Measurements from ENCODE around the gene PPA1.

DNA sequence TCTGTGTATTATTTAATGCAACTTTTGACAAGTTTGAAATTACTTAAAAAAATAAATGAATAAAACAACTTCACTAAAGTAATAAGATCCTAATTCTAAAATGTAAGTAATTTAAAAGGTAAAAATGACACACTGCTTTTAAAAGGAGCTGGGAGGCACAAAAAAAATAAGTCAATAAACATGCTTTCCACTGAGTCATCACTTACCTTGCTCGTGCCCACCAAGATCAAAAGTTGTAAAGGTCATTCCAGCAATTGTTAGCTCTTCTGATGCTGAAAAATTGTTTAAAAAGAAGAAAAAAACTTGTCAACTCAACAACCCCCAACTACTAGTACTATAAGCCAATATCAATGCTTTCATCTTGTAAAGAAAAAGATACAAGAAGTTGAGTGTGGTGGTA, 72.4 kb downstream of the PPA1 start:
- TF ChIP-seq, protein P1, sequence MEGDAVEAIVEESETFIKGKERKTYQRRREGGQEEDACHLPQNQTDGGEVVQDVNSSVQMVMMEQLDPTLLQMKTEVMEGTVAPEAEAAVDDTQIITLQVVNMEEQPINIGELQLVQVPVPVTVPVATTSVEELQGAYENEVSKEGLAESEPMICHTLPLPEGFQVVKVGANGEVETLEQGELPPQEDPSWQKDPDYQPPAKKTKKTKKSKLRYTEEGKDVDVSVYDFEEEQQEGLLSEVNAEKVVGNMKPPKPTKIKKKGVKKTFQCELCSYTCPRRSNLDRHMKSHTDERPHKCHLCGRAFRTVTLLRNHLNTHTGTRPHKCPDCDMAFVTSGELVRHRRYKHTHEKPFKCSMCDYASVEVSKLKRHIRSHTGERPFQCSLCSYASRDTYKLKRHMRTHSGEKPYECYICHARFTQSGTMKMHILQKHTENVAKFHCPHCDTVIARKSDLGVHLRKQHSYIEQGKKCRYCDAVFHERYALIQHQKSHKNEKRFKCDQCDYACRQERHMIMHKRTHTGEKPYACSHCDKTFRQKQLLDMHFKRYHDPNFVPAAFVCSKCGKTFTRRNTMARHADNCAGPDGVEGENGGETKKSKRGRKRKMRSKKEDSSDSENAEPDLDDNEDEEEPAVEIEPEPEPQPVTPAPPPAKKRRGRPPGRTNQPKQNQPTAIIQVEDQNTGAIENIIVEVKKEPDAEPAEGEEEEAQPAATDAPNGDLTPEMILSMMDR (optimal IDR thresholded peaks at IDR 0.05 in 1 of 3, IDR thresholded peaks at IDR 0.05 in 1 of 3, conservative IDR thresholded peaks at IDR 0.05 in 1 of 3; ENCODE audit: extremely low read depth in 1 of 3, insufficient read depth in 2 of 3, low read length in 3 of 3) = no peak
- no peak for TF ChIP-seq EZH2 (IDR thresholded peaks at IDR 0.05; ENCODE audit: low read length)

Measured in keratinocyte (primary cell).